ENCODE results near the gene BBLN. TPM values are rescaled to one million over a fixed set of nuclear protein-coding genes. Genes with fewer than 3 reads are reported as not detected.

The BBLN gene
- polyA plus RNA-seq, 1 donor from 2014 or later: 330 TPM

GRCh38 chr9:128175102-128175563 is 15.1 kb downstream of the BBLN start:
- Histone ChIP-seq H3K4me2 (ENCODE audit: low read length) (no peak overlapping the region), H3K27ac (ENCODE audit: low read length) (no peak overlapping the region), H3K9ac (ENCODE audit: low read length) (no peak overlapping the region), H2AFZ (ENCODE audit: low read depth, low read length) (no peak overlapping the region), H3K9me3 (ENCODE audit: low read length) (peaks cover 5% of the 10 kb centered on the region), H3K36me3 (ENCODE audit: insufficient read depth, low read length) (peaks cover 10% of the 10 kb centered on the region), H3K27me3 (ENCODE audit: insufficient read depth, low read depth, low read length) (no peaks in the 10 kb centered on the region), H4K20me1 (ENCODE audit: insufficient read depth) (no peaks in the 10 kb centered on the region), H3F3A (ENCODE audit: insufficient read depth, low read length, poor library complexity, severe bottlenecking) (no peaks in the 10 kb centered on the region), H3K4me3 (ENCODE audit: low read length) (no peak overlapping the region), H3K79me2 (replicated peaks; ENCODE audit: insufficient read depth, low read length) (no peaks in the 10 kb centered on the region), H3K9me2 (ENCODE audit: insufficient read depth, low read length) (no peaks in the 10 kb centered on the region)
- TF ChIP-seq EZH2 (IDR thresholded peaks at IDR 0.05; ENCODE audit: borderline replicate concordance, insufficient read depth, low read length, poor library complexity, severe bottlenecking) (no peak), EP300 (conservative IDR thresholded peaks at IDR 0.05; ENCODE audit: poor library complexity, severe bottlenecking) (no peak), SMC3 (conservative IDR thresholded peaks at IDR 0.05; ENCODE audit: poor library complexity) (no peak), POLR2AphosphoS5 (IDR thresholded peaks at IDR 0.05) (no peak), RAD21 (conservative IDR thresholded peaks at IDR 0.05) (no peak), MXI1 (conservative IDR thresholded peaks at IDR 0.05; ENCODE audit: poor library complexity, severe bottlenecking) (no peak), TAF1 (IDR thresholded peaks at IDR 0.05; ENCODE audit: low read depth) (no peak), REST (IDR thresholded peaks at IDR 0.05; ENCODE audit: borderline replicate concordance) (no peak)
- TF ChIP-seq, protein P1, sequence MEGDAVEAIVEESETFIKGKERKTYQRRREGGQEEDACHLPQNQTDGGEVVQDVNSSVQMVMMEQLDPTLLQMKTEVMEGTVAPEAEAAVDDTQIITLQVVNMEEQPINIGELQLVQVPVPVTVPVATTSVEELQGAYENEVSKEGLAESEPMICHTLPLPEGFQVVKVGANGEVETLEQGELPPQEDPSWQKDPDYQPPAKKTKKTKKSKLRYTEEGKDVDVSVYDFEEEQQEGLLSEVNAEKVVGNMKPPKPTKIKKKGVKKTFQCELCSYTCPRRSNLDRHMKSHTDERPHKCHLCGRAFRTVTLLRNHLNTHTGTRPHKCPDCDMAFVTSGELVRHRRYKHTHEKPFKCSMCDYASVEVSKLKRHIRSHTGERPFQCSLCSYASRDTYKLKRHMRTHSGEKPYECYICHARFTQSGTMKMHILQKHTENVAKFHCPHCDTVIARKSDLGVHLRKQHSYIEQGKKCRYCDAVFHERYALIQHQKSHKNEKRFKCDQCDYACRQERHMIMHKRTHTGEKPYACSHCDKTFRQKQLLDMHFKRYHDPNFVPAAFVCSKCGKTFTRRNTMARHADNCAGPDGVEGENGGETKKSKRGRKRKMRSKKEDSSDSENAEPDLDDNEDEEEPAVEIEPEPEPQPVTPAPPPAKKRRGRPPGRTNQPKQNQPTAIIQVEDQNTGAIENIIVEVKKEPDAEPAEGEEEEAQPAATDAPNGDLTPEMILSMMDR (IDR thresholded peaks at IDR 0.05; ENCODE audit: poor library complexity, severe bottlenecking): no peak

DNA sequence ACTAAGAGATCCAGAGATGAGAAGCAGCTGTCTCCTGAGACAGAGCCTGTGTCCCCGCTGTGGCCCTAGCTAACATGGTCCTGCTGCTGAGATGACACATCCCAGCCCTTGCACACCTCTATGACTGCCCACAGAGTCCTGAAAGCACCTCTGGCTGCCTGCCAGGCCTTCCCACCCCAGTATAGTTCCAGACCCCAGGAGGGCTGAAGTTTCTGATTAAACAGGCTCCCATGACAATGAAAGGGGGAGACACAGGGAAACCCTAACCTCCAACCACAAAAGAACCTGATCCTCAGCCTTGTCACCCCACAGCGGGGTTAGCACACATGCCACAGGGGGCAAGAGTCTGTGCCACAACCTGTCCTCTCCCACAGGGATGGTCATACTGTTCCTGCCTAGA is 15.7 kb downstream of the BBLN start:
- Histone ChIP-seq H3K27me3 (ENCODE audit: insufficient read depth, low read depth, low read length) (no peaks in the 10 kb centered on the region), H4K20me1 (ENCODE audit: insufficient read depth) (no peaks in the 10 kb centered on the region), H2AFZ (ENCODE audit: low read depth, low read length) (no peak overlapping the region), H3K9me2 (ENCODE audit: insufficient read depth, low read length) (no peaks in the 10 kb centered on the region), H3K79me2 (replicated peaks; ENCODE audit: insufficient read depth, low read length) (no peaks in the 10 kb centered on the region), H3K4me2 (ENCODE audit: low read length) (no peak overlapping the region), H3K9me3 (ENCODE audit: low read length) (peaks cover 5% of the 10 kb centered on the region), H3F3A (ENCODE audit: insufficient read depth, low read length, poor library complexity, severe bottlenecking) (no peaks in the 10 kb centered on the region), H3K4me3 (ENCODE audit: low read length) (no peak overlapping the region), H3K9ac (ENCODE audit: low read length) (no peak overlapping the region), H3K27ac (ENCODE audit: low read length) (no peak overlapping the region), H3K36me3 (ENCODE audit: insufficient read depth, low read length) (peaks cover 12% of the 10 kb centered on the region)
- TF ChIP-seq REST (IDR thresholded peaks at IDR 0.05; ENCODE audit: borderline replicate concordance): no peak
- no peak for TF ChIP-seq EZH2 (IDR thresholded peaks at IDR 0.05; ENCODE audit: borderline replicate concordance, insufficient read depth, low read length, poor library complexity, severe bottlenecking)
- TF ChIP-seq EP300 (conservative IDR thresholded peaks at IDR 0.05; ENCODE audit: poor library complexity, severe bottlenecking): no peak
- no peak for TF ChIP-seq RAD21 (conservative IDR thresholded peaks at IDR 0.05)
- no peak for TF ChIP-seq MXI1 (conservative IDR thresholded peaks at IDR 0.05; ENCODE audit: poor library complexity, severe bottlenecking)
- TF ChIP-seq SMC3 (conservative IDR thresholded peaks at IDR 0.05; ENCODE audit: poor library complexity): no peak
- TF ChIP-seq, protein P1 (IDR thresholded peaks at IDR 0.05; ENCODE audit: poor library complexity, severe bottlenecking): no peak
- no peak for TF ChIP-seq TAF1 (IDR thresholded peaks at IDR 0.05; ENCODE audit: low read depth)
- TF ChIP-seq POLR2AphosphoS5 (IDR thresholded peaks at IDR 0.05): no peak

All from neural cell (in vitro differentiated cells).